CD4-positive, alpha-beta T cell treated with Interleukin-2 at 100 ng/mL for 4 hours (primary cell): Measurements from ENCODE around the gene HMCN1.

ENCODE experiments used
- DNase-seq: peaks from one replicate; pipeline ENCODE4 v3.0.0-alpha.2; 2020; ENCODE audit warnings: low spot score

The HMCN1 gene

DNA sequence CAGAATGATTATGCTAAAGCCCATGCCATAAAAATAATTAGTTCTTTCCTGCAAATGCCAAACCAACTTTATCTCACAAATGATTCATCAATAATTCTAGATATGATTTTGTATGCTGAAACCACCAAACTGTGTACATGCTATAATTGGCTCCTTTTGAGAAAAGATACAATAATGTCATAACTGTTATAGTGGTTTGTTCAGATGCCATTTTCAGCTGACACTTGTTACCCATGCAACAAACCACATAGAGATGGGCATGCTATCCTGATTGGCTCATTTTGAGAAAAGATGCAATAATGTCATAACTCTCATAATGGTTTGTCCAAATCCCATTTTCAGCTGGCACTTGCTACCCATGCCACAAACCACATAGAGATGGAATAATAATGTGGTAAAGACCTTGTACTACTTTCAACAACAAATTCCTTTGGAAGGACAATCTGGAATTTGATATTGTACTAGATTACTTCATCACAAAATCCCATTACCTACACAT is 357.1 kb downstream of the HMCN1 start:
- no peak for DNase-seq

DNA sequence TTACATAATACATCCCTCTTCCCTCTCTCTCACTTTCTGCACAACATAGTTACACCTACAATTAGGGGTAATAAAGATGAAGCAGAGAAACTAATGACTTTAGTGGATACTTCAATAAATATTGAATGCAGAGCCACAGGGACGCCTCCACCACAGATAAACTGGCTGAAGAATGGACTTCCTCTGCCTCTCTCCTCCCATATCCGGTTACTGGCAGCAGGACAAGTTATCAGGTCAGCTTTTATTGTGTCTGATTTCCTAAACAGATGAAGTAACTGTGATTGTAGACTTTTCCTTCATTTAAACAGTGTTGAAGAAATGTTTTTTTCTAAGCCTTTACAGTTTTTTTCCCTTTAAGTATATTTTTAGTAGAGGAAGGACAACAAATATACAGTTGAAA is 359.2 kb downstream of the HMCN1 start:
- no peak for DNase-seq

DNA sequence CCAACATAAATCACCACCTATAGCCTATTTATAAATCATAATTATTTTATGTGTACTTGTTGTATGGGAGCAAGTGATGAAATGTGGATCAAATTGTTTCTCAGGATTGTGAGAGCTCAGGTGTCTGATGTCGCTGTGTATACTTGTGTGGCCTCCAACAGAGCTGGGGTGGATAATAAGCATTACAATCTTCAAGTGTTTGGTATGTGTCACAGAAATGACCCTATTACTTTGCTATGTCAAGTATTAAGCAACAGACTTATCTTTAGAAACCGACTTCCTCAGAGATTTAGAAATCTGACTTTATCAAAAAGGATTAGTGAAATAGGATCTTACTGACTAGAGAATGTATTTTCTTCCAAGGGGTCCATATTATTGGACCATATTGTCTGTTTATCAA is 360.0 kb downstream of the HMCN1 start:
- DNase-seq, result no peak

DNA sequence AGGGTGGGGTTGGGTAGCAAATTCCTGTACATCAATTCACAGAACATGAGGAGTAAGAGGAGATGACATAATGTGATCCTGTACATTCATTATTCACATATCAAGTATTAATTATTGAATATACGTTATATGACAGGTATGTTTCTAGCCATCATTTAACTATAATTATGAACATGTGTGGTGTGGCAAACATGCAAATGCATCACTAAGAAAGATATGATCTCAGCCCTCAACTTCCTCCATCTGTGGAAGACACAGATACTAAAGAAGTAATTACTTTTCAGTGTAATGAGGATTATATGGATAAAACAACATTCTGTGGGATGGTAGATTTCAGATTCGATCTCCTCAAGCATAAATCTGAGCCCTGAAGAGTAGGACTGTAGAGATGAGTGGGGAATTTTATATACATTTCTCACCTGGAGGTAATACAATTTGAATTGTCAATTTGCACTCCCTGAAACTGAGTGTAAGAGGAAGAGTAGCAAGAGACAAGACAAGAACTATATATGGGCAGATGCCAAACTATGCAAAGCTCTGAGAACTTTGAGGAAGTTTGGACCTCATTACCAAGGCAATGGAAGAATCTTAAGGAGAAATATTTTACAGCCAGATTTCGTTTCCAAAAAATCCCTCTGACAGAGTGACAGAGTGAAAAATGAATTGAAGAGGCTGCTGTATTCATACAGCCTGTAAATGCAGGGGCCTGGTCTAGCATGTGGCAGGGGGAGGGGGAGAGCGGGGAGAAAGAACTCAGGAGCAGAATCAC is 365.3 kb downstream of the HMCN1 start:
- DNase-seq, result no peak

DNA sequence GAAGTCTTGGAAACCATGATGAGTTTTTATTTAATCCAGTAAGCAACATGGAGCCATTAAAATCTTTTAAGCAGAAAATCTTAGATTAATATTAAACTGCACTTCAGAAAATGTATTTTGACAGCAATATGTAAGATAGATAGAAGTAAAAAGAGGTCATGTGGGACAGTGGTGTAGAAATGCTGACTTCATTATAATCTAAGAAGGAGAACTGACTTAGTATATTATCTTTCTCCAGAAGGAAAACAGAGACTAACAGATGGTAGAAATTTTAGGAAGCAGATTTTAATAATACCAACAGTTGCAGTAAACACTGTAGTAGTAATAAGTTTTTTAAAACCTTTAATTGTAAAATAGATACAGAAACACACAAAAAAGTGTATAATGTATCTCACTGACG is 367.9 kb downstream of the HMCN1 start:
- DNase-seq, result no peak

DNA sequence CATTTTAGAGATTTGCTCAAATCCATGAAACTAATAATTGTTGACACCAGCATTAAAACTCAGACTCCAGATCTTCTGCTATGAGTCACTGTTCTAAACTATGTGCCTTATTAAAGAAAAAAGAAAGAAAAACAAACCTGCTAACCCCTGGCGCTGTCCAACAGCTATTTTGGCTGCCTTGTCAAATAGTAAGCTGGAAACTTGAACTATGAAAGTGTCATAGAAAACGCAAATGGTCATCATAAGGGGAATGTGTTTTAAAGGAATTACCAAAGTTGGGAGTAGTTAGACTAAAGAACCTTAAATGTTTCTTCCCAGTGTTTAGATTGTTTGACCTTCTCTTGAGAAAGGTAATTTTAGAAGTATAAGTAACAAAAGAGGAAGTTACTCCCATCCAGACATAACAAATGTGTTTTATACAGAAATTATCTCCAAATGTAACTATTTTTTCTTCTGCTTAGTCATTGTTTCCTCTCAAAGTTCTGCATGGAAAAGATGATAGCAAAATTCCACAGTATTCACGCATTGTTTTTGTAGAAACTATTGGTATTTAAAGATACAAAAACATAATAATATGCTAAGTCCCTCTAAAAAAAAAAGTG is 368.5 kb downstream of the HMCN1 start:
- DNase-seq, result no peak

DNA sequence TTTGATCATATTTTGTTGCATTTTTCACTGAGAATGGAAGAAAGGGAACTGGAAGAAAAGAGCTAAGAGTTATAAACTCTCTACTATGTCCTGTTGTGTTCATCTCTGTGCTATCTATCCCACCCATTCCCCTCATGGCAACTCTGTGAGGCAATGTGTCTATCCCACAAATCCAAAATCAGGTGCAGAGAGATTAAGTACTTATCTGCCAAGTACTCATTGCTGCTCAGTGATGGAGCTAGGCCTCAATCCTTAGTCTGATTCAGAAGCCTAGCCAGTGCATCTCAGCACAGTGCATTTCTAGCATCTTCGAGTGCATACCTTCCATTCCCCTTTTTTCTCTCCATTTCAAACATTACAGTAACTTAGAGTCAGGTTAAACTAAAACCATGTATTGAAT is 370.3 kb downstream of the HMCN1 start:
- DNase-seq, result no peak

DNA sequence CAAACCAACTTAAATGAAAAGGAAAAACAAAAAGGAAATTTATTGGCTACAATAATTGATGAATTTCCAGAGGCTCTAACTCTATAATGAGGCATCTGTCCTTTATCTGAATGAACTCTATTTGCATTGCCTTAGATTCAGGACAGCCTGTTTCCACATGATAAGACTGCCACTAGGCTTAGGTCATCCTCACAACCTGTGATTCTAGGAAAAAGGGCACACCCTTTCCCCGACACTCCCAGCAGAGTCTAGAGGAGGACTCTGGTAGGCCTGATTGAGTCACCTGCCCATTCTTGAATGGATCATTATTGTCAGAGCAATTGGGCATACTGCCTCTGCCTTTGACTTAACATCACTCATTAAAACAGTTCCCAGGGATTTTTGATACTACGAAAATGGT is 378.1 kb downstream of the HMCN1 start:
- no peak for DNase-seq

DNA sequence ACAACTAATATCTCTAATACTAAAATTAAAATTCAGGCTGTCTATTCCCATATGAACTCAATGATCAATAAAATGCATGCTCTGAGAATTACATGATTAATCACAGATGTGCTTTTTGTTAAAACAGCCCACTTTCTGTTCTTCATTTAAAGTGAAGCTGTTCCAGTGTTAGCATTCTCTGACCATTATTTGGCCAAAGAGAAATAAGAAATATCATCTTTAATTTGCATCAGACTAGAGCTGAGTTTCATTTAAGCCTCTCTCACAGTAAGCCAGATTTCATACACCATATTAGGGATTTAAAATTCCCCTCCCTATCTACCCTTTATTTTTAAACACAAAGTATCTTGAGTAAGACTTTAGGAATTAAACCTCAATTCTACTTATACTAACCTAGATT is 379.3 kb downstream of the HMCN1 start:
- no peak for DNase-seq

DNA sequence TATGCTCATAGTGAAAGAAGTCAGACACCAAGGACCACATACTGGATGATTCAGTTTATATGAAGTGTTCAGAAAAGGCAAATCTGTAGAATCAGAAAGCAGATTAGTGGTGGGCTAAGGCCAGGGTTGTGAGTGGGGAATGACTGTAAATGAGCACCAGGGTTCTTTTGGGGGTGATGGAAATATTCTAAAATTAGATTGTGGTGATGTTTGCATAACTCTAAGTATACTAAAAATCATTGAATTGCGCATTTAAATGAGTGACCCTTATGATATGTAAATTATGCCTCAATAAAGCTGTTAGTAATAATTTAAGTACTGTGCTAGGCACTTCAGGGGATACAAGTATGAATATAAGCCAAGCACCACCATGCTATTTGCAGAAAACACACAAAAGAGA is 384.5 kb downstream of the HMCN1 start:
- DNase-seq, result no peak

DNA sequence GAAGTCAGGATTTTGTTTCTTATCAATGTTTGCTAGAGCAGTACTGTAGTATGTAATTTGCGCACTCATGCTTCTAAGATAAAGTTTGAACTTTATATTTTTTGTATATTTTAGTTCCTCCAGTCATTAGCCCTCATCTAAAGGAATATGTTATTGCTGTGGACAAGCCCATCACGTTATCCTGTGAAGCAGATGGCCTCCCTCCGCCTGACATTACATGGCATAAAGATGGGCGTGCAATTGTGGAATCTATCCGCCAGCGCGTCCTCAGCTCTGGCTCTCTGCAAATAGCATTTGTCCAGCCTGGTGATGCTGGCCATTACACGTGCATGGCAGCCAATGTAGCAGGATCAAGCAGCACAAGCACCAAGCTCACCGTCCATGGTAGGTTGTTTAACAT is 388.6 kb downstream of the HMCN1 start:
- no peak for DNase-seq

DNA sequence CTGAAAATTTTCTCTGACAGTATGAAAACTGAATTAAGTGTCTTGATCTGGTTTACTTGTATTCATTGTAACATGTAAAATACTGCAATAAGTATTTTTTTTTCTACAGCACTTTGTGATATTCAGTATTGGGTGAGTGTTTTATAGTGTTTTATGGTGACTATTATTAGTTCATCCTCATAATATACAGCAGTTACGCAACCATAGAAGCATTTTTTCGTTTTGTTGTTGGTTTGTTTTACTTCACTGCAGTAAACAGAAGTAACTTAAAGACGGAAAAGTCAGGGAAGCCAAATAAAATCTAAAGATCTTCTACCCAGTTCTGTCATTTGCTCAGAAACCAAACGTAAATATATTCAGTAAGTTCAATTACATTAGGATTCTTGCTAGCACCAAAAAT is 390.8 kb downstream of the HMCN1 start:
- no peak for DNase-seq

DNA sequence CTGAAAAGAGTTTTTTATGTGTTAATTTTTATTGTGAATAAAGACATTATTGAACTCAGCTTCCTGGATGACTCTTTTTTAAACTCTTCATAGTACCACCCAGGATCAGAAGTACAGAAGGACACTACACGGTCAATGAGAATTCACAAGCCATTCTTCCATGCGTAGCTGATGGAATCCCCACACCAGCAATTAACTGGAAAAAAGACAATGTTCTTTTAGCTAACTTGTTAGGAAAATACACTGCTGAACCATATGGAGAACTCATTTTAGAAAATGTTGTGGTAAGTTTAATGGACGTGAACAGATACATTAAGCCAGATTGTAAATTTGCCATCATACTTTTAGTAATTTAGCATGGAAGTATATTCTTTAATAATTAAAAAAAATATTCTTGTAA is 391.3 kb downstream of the HMCN1 start:
- DNase-seq, result no peak

DNA sequence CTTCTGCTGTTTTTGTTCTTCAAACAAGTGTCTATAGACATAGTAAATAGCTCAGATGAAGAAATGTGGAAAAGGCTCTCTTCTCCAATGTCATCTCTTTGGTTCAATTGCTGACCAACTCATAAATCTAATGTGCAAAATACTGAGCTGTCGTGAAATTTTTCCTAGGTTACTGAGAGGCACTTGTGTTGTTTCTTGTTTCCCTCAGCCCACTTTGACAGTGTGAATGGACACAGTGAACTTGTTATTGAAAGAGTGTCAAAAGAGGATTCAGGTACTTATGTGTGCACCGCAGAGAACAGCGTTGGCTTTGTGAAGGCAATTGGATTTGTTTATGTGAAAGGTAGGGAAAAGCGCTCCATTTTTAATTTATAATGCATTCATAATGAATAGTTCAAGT is 395.6 kb downstream of the HMCN1 start:
- DNase-seq, result no peak

DNA sequence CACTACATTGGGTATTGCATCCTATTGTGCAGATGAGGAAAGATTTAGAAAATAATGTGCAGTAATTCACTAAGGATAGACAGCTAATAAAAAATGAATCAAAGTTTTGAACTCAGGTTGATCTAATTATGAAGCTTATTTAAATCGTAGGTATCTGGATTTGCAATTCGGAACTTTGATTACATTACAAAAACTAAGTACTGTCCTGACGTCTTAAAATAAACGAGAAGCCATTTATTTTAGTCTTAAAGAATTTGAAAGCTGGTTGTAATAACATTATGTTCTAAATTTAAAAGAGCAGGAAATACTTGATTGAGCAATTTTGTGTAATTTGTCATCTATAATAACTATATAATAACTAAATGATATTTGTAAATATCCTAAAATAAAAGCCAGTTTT is 404.9 kb downstream of the HMCN1 start:
- no peak for DNase-seq

DNA sequence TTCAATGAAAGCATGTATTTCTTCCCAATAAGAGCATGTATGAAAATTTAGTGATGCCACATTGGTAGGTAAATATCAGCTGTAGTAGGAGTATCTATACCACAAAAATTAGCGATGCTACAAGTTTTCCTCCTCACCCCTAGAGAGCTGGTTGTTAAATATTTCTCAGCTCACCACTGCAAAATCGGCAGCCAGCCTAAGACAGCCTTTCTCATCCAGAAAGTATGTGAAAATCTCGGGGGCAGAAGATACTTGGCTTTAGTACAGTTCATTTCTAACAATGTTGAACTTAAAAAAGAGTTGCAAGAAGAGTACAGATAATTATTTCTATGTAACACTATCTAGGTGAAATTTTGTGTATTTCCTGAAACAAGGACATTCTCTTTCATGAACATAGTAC is 405.5 kb downstream of the HMCN1 start:
- no peak for DNase-seq

DNA sequence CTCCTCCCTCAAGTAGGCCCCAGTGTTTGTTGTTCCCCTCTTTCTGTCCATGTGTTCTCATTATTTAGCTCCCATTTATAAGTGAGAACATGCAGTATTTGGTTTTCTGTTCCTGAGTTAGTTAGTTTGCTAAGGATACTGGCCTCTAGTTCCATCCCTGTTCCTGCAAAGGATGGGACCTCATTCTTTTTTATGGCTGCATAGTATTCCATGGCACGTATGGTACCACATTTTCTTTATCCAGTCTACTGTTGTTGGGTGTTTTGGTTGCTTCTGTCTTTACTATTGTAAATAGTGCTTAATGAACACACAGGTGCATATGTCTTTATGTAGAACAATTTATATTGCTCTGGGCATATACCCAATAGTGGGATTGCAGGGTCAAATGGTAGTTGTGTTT is 408.0 kb downstream of the HMCN1 start:
- DNase-seq, result no peak

DNA sequence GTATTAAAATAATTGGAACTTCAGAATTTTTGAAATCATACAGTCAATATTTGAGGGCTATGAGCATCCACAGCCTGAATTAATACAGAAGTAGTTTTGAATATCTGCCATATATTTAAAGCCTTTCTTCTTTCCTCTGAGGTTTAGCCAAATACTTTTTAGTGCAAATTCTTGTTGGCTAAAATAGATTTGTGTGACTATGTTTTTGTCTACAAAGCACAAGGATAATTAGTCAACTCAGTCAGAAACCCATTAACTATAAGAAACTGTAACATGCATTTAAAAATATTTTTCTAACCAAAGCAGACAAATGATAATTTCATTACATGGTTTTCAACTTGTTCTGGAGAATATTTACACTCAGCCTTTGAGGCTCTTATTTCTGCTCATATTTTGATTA is 408.7 kb downstream of the HMCN1 start:
- no peak for DNase-seq

DNA sequence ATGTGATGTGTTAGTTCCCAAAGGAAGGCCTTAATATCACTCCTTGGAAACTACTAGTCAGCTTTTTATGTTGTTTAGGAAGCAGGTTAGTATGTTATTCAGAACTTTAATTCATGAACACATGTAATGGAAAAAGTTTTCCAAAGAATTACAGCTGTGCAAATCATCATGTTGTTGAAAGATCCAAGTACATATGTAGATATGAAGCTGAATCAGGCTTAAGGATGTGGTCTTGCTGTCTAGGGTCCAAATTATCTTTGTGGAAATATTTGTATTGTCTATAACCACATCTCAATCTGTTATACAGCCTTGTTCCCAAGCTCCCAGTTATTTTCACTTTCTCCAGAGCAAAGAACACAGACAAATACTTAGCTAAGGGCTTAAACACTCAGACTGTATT is 409.3 kb downstream of the HMCN1 start:
- no peak for DNase-seq

DNA sequence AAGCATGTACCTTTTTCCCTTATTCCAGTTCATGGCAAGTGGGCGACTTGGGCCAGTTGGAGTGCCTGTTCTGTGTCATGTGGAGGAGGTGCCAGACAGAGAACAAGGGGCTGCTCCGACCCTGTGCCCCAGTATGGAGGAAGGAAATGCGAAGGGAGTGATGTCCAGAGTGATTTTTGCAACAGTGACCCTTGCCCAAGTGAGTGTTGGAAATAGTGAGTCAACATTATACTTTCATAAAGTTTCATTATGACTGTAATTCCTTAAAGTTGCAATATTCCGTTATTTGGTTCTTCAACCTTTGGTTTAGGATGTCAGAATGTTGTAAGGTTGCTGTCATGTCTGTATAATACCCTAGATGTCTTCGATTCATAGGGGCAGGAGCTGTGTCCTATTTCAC is 410.3 kb downstream of the HMCN1 start:
- DNase-seq, result no peak

DNA sequence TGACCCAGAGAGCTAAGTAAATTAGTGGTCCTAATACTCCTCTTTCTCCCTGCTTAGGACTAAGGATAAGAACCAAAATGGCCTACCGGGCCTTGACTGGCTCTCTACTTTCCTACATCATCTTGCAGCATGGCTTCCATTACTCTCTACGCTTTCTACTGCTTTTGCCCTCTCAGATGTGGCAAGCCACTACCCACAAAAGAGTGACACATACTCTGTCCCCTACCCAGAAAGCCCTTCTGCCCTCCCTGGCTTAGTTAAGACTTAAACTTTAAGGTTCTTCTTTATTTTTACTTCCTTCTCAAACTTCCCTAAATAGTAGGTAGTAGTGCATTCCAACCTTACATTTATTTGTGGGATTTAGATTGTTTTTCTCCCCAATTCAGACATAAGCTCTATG is 412.8 kb downstream of the HMCN1 start:
- DNase-seq, result no peak

DNA sequence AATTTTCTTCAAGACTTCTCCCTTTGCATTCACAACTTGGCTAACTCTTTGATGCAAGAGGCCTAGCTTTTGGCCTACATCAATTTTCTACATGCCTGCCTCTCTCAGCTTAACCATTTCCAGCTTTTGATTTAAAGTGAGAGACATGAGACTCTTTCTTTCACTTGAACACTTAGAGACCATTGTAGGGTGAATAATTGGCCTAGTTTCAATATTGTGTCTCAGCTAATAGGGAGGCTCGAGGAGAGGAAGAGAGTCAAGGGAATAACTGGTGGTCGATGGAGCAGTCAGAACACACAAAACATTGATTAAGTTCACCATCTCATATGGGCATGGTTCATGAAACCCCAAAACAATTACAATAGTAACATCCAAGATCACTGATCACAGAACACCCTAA is 415.4 kb downstream of the HMCN1 start:
- no peak for DNase-seq

DNA sequence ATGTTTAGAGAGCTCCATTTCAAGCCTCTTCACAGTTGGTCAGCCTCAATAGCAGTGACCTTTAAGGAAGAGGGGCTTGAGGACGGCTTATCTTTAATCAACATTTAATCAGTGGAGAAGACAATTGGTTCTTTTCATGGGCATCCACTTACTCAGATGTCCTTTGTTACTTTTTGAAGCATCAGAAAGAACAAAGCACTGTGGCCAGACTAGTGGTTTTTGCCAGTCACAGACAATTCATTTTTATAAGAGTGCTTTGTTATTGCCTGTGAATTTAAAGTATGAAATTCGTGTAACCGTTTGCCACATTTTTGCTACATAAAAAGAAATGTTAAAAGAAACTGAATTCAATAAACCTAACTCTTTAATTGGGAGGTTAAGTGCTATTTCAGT is 418.0 kb downstream of the HMCN1 start:
- no peak for DNase-seq

DNA sequence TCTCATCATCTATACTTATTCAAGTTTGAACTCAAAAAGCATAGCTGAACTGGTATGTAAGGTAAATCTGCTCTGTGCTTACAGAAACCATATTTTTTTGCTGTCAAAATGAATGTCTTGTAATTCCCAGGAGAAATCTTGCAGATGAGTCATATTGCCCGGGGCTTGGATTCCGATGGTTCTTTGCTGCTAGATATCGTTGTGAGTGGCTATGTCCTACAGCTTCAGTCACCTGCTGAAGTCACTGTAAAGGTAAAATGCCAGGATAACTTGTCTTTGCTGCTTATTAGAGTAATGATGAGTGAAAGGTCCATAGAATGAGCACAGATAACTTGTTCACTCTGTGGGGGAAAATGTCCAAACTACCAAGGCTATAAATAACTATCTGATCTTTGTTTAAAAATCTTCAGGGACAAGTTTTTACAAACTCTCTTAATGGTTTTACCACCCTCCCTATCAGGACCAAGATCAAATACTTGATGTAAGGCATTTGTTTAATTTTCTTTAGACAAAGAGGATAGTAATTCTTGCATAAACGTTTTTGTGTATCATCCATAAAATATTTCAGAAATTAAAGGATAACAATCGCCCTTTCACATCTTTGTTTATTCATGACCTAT is 418.5 kb downstream of the HMCN1 start:
- DNase-seq, result no peak
